Muscle of back (tissue), 13 donors: ENCODE data around the gene CTSG. TPM values are rescaled to one million over a fixed set of nuclear protein-coding genes. Genes with fewer than 3 reads are reported as not detected.
"Not testable (repeated sequence)": the region's sequence is repeated elsewhere in the genome, so short reads cannot be mapped to it uniquely, and the experiment has no call there.

Experiments used
- DNase-seq, 3 donors: peaks; one replicate each; pipeline versions ENCODE4 v3.0.0 to v3.0.0-alpha.2; 2013
- long read RNA-seq, 9 donors: transcript quantifications; one replicate each; lab custom pipeline, GENCODE V29; 2026
- polyA plus RNA-seq, 10 donors: library from polyadenylated mRNA; unstranded; fragments of 120-200 nt; gene quantifications; one replicate each; pipeline ENCODE4 v1.2.1, GENCODE V29; 2013; ENCODE audit not compliant: insufficient read length in 10 of 10

CTSG gene, protein sequence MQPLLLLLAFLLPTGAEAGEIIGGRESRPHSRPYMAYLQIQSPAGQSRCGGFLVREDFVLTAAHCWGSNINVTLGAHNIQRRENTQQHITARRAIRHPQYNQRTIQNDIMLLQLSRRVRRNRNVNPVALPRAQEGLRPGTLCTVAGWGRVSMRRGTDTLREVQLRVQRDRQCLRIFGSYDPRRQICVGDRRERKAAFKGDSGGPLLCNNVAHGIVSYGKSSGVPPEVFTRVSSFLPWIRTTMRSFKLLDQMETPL
- polyA plus RNA-seq, result 1 to 10 TPM in 7 of 10 donors, under 1 TPM in 3; 0.73 to 3.1 (median 1.5) TPM
- long read RNA-seq, donor 1, result 0 reads
- long read RNA-seq, donor 2, result 0 reads
- long read RNA-seq, donor 3, result 0 reads
- long read RNA-seq, donor 4, result 0 reads
- long read RNA-seq, donor 5, result 0 reads
- long read RNA-seq, donor 6, partial matches to known transcripts, result 0 of 1 reads
- long read RNA-seq, donor 6, other reads (novel, unspliced or antisense), result 0 of 1 reads
- long read RNA-seq, donor 7, result 0 reads
- long read RNA-seq, donor 8, result 0 reads
- long read RNA-seq, donor 9, result 0 reads

DNA sequence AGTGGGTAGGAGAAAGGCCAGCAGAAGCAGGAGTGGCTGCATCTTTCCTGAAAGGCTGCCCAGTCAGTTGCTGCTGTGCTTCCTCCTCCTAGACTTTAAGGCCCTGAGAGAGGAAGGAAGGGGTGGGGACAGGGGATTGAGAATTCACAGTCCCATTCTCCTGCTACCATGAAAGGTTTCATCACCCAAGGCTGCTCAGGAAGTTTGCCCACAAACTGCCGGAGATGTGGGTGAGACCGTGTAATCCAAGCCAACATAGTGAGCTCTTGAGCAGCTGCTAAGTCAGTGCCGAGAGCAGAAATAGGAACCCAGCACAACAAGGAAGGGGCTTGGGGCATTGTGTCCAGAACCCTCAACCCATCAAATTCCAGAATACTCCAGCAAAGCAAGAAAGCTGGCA is at the start of gene CTSG:
Gene CTSG (minus strand): TSS at position 69 of the 400 bp plus-strand sequence. CDS start 27 bp downstream, at position 42.
- DNase-seq, result no peak

DNA sequence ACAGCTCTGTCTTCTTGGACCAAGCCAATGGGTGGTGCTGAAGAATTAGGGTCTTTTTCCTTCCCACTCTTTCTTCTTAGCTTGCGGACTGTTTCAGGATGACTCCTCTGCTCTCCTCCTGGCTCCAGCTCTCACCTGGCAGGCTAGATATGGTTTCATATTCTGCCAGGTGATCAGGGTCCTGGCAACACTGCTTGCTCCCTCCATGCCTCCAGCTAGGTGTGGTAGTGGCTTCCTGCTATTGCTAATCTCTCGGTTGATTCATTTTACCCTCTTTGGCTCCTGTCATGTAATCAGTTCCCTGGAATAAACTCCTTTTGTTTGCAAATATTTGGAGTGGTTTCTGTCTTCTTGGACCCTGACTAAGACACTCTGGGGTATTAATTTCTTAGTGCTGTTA is 37.7 kb upstream of the CTSG start:
- DNase-seq, result no peak

DNA sequence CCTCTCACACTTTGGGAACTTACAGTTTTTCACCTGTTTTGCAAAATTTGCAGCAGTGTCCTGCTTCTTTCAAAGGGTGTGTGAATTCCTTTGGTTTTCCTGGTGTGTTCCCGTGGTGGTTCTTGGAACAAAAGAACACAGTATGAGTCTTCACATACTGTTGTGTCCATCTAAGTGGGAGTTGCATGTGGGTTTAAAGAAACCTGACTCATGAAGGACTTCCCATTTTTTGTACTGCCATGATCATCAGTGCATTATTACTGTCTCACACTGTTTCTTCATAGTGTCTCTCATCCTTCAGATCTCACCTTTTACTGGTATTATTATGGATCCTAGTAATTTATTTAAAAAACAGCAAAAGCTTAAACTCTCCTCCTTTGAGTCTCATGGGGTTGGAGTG is 37.2 kb upstream of the CTSG start:
- DNase-seq, result no peak

DNA sequence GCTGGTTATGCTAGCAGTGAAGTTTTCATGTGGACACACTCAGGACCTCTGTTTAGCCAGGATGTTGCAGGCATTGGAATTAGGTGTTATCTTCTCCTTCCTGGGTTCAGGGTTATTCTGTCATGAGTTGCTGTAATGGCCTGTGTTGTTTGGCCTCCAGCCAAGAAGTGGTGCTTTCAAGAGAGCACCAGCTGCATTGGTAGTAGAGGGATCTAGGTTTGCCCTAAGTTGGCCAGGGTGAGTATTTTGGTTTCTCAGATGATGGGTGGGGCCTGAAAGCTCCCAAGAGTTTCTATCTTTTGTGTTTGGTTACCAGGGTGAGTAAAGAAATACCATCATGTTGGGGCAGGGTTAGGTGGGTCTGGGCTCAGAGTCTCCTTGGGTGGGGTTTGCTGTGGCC is 36.1 kb upstream of the CTSG start:
- no peak for DNase-seq

DNA sequence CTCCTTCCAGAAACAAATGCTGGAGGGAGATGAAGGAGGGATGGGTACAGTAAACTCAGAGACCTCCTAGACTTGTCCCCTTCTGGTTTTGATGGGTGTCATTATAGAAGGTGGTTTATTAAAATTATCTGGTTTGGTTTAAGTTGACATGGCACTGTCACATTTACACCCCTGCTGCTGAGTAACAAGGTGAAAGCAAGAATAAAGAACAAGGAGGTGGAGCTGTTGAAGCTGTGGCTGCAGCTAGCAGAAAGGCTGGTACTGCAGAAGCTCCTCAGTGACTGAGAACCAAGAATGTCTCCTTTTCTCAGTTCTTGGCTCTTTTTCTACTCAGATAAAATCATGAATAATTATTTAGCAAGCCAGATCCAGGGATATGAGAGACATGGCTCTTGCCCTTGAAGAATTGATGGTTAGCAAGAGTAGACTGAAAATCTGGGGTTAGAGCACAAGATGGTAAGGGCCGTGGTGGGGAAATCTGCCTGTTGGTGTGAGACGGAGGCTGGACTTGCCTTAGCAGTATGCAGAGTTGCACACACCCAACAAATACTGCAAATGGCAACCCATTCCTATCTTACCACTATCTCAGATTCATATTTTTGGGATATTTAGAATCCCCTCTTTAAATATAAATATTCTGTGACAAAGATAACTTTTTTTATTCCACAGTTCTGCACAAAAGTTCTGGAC is 33.8 kb upstream of the CTSG start, which contains the start of gene GZMH:
Gene GZMH (minus strand): TSS at position 31 of the 690 bp plus-strand sequence. CDS start 72 bp downstream, outside the sequence.
- no peak for DNase-seq

DNA sequence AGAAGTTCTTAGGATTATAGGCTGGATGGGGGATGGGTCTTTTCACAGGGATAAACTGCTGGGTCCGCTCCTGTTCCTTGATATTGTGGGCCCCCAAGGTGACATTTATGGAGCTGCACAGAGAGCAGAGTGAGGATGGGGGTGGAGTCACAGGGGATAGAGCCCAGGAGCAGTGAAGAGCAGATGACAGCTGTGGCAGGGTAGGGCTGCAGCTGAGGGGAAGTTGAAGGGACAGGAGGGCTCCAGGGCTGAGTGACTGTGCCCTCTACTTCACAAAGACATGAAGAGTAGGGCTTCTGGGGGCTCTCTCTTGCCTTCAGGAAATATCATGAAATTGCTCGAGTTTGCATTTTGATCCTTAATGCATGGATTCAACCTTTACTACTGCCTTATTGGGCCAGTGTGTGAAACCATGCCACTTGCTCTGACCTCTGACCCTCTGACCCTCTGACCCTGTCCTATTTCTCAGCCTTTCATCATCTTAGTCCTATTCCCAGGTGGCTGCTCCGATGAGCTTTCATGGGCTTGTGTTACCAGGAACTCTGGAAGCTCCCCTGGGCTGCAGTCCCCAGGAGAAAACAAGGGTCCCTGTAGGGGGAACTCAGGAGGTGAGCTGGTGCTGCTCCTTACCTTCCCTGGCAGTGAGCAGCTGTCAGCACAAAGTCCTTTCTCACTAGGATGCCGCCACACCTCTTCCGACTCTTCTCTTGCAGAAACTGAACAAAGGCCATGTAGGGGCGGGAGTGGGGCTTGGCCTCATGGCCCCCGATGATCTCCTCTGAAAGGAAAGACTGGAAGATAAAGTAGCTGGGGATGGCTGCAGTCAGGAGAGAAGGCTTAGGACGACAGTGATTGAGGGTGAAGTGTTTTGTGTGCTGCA is 31.8 kb upstream of the CTSG start:
- DNase-seq, result no peak

DNA sequence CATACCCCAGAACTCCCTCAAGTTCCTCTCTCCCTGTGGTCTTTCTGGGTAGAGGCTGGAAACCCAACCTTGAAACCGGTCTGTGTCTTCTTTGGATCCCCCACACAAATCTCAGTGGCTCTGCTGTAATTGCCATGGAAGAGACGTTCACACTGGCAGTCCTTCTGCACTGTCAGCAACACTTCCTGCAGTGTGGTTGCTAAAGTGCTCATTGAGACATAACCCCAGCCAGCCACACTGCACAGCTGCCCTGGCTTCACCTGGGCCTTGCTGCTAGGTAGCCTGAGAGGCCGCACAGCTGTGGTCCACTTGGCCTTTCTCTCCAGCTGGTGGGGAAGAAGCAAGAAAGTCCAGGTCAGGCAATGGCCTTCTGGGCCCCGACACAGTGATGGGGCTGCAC is 31.0 kb upstream of the CTSG start:
- no peak for DNase-seq

DNA sequence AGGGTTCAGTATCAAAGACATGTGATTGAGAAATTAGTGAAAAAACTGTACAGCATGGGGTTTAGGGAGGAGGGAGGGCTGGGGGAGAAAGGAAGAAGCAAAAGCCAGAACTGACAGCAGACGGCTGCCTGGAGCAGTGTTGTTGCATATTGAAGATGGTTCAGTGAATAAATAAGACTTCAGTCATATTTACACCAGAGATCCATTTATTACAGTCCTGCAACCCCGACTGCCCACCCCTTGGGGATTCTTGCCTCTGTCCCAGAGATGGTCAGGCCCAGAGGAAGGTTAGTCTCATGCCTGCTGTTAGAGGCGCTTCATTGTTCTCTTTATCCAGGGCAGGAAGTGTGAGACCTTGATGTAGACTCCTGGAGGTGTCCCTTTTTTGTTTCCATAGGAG is 30.2 kb upstream of the CTSG start:
- DNase-seq, result no peak

DNA sequence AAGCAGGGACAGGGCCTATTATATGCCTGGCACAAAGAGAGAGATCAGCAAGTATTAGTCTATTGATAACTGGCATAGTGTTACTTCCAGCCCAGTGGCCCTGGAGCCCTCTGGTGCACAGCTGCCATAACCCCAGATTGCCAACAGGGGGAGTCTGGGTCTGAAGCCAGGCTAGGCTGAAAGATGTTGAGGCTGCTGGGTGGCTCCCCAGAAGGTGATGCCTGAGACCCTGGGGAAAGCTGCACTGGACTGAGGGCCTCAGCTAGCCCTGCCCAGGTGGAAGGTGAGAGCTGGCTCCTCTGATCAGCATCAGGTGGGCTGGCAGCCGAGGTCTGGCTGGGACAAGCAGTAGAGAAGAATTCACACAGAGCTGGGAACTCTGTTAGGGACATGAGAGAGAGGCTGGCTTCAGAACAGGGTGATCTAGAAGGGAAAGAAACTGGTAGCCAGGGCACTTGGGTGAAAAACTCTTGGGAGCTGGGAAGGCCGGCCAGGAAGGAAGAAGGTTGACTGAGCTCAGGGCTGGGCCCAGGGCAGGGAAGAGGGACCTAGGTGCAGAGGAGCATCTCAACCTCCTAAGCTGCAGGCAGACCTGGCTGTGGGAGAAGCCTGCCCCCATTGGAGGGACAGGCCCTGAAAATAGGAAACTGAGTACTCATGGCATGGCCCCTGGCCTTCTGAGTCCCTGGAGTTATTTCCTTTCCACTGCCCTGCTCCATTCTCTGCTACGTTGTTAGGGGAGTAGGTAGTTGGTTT is 29.6 kb upstream of the CTSG start:
- DNase-seq, result no peak

DNA sequence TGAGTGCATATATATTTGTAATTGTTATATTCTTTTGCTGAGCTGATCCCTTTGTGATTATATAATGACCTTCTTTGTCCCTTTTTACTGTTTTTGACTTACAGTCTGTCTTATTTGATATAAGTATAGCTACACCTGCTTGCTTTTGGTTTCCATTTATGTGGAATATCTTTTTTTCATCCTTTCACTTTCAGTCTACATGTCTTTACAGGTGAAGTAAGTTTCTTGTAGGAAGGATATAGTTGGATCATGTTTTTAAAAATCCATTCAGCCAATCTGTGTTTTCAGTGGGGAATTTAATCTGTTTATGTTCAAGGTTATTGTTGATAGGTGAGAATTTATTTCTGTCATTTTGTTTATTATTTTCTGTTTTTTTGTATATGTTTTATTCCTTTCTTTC is 21.4 kb upstream of the CTSG start:
- no peak for DNase-seq

DNA sequence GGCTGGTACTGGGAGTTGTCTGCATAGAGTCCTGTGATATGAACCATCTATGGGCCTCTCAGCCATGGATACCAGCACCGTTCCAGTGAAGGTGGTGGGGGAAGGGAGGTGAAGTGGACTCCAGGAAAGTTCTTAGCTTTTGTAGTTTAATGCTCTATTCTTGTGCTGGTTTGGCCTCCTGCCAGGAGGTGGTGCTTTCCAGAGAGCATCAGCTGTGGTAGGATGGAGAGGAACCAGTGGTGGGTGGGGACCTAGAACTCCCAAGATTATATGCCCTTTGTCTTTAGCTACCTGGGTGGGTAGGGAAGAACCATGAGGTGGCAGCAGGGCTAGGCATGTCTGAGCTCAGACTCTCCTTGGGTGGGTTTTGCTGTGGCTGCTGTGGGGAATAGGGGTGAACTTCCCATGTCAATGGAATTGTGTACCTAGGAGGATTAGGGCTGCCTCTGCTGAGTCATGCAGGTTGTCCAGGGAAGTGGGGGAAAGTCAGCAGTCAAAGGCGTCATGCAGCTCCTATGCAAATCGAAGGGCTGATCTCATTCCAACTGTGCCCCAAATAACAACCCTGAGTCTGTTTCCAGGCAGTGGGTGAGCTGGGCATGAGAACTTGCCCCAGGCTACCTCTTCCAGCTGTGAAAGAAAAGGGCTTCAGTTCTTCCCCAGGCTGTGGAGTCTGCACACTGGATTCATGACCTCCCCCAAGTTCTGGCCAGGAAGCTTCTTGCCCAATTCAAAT is 19.2 kb upstream of the CTSG start:
- DNase-seq, result no peak

DNA sequence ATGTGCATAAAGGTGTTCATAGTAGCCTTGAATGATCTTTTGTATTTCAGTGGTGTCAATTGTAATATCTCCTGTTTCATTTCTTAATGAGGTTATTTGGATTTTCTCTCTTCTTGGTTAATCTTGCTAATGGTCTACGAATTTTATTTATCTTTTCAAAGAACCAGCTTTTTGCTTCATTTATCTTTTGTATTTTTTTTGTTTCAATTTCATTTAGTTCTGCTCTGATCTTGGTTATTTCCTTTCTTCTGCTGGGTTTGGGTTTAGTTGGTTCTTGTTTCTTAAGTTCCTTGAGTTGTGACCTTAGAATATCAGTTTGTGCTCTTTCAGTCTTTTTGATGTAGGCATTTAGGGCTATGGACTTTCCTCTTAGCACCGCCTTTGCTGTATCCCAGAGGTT is 15.0 kb upstream of the CTSG start:
- DNase-seq, result not testable (repeated sequence)

DNA sequence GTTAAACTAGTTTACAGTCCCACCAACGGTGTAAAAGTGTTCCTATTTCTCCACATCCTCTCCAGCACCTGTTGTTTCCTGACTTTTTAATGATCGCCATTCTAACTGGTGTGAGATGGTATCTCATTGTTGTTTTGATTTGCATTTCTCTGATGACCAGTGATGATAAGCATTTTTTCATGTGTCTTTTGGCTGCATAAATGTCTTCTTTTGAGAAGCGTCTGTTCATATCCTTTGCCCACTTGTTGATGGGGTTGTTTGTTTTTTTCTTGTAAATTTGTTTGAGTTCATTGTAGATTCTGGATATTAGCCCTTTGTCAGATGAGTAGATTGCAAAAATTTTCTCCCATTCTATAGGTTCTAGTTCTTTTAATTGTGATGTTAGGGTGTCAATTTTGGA is 8.4 kb upstream of the CTSG start:
- DNase-seq, result not testable (repeated sequence)

DNA sequence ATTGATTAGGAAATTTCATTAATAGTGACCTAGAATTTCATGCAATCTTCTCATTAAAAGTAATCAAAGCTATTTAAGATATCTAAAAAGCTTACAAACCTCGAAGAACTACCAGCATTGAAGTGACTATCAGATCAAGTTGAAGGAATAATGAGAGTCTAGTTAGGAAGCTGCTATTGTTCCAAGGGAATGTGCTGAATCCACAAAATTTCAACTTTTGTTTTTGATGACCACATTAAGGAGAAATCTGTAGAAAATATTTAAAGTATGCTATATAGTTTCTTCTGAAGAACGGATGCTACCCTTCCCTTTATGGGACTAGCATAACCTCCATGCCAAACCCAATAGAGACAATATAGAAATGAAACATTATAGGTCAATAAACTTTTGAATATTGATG is 2.5 kb upstream of the CTSG start:
- DNase-seq, result no peak

DNA sequence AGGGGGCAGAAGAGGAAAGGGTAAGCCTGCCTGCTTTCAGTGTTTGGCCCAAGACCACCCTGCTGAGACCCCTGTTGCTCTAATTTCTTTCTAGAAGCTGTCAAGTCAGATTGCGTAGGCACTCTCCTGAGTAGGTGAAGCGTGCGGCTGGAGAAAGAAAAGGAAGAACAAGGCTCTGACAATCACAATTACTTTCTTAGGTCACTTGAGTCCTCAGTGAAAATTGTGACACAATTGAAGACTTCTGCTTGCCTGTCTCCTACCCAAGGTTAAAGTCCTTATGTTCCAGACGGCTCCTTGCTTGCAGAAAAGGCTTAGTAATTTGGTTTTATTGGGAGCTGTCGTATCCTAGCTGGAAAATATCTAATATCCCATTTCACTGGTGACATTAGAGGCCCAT is 721 bp upstream of the CTSG start:
- no peak for DNase-seq

DNA sequence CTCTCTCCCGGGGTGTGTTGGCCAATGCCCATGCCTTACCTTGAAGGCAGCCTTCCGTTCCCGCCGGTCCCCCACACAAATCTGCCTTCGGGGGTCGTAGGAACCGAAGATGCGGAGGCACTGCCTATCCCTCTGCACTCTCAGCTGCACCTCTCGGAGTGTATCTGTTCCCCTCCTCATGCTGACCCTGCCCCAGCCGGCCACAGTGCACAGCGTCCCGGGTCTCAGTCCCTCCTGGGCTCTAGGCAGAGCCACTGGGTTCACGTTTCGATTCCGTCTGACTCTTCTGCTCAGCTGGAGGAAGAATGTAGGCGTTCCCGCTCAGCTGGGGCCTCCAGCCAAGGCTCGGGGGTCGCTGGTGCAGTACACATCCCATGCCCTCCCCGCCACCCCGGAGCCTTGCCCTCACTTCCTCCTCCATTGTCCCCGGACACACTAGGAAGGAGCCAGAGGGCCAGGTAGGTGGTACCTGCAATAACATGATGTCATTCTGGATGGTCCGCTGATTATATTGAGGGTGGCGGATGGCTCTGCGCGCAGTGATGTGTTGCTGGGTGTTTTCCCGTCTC is 1.8 kb downstream of the CTSG start:
- no peak for DNase-seq

DNA sequence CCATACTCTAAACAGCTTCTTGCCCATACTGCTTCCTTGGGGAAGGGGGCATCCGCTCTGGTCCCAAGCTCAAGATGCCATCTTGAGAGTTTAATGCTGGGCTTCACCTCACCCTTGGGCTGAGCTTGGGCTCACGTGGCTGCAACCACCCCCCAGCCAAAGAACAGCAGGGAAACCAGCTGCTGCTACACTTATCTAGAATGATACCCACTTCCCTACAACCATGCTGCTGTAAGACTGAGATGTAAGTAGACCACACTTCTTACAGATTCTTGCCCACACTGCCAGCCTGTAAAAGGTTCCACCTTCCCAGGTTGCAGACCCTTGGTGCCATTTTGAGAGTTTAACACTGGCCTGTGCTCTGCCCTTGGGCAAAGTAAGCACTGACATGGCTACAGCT is 9.7 kb downstream of the CTSG start:
- no peak for DNase-seq

DNA sequence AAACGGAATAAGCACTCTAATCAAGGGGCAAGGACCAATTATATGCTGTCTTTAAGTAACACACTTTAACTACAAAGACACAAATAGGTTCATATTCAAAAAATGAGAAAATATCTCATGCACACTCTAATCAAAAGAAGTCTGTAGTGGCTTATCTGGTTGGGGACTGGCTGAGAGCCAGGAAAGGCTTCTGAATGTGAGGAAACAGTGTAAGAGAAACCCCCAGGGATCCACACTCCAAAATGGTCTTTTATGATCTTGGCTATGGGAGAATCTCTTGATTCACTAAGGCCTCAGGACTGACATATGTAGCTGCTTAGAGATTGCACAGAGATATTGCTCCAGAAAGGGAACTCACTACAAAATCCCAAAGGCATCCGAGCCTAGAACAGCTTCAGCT is 10.3 kb downstream of the CTSG start:
- DNase-seq, result no peak

DNA sequence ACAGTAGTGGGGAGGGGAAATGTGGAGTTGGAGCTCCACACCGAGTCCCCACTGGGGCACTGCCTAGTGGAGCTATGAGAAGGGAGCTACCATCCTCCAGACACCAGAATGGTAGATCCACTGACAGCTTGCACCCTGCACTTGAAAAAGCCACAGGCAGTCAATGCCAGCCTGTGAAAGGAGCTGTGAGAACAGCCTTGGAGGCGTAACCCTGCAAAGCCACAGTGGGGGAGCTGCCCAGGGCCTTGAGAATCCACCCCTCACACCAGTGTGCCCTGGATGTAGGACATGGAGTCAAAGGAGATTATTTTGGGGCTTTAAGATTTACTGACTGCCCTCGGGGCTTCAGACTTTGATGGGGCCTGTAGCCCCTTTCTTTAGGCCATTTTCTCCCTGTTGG is 12.5 kb downstream of the CTSG start:
- no peak for DNase-seq

DNA sequence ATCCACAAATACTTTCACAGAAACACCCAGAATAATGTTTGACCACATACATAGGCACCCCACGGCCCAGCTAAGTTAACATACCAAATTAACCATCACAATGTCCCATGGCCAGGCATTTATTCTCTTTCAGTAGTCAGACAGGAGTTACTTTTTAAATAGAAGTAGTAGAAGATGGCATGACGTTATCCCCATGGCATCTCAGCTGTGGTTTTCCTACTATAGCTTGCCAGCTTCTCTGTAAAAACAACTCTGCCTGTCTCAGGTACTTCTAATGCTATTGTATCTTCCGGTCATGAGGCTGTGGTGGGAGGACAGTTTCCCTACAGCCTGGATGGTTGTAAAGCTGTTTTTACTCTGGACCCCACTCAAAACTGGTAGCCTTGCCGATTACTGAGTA is 19.3 kb downstream of the CTSG start:
- no peak for DNase-seq
